ENCODE data around the gene CDC6. TPM values are rescaled to one million over a fixed set of nuclear protein-coding genes. Genes with fewer than 3 reads are reported as not detected.

Gene CDC6
- total RNA-seq, 1 experiment from 2014 or later = 44.9 TPM

DNA sequence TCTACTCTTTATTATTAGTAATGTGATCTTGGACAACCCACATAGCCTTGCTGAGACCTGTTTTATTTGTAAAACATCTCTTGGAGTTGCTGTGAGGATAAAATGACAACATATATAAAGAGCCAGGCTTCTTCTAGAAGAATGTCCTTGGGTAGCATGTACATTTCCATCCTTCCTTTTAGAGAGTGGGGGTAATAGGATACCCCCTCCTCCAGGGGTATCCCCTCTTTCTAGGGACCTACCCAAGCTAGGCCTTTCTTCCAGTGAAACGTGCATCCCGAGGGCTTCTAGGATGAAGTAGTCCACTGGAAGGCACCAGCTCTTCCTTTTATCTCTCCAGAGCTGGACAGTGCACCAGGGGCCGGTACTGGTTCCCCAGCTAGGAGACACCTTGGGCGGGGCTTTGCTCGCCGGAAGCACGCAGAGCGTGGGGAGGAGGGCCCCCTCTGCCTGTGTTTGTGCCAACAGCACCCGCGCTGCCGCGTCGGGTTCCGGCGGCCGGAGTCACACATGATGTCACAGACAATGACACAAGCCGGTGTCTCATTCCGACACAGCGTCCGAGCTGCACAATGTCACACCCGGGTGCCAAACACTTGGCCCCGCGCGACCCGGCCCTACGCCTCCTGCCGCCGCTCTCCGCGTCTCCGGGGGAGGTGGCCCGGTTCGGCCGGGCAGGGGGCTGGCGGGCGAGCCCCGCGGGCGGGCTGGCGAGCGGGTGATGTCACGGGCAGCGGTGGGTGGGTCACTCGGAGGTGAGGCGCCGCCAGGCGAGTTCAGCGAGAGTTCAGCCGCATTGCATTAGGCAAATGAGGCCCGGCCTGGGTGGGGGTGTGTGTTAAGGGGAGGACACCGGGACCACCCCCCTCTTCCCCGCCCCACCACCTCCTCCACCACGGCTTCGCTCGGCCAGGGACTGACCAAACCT lies 53.5 kb downstream of the CDC6 start:
- Histone ChIP-seq H2AFZ (peak overlapping the region; percentile 82), H4K20me1 (ENCODE audit: insufficient read depth) (no peaks in the 10 kb centered on the region; the same call in 1 of the 2 replicates), H3K9me2 (ENCODE audit: insufficient read depth) (no peaks in the 10 kb centered on the region), H3K36me3 (ENCODE audit: low read depth) (no peaks in the 10 kb centered on the region), H3K4me2 (peak overlapping the region; percentile 82), H3K9me3 (ENCODE audit: insufficient read depth, low read depth) (no peaks in the 10 kb centered on the region), H3K27me3 (ENCODE audit: insufficient read depth, low read depth) (no peaks in the 10 kb centered on the region), H3K79me2 (ENCODE audit: low read depth) (peaks cover 58% of the 10 kb centered on the region), H3K4me1 (replicated peaks; ENCODE audit: insufficient read depth) (peaks cover 12% of the 10 kb centered on the region; the same call in 1 of the 2 replicates), H3F3A (ENCODE audit: insufficient read depth, low read depth) (peaks cover 23% of the 10 kb centered on the region), H3K4me3 (peak overlapping the region; percentile 65), H3K27ac (peak overlapping the region; percentile 49)
- intact Hi-C loops (cut with micrococcal nuclease; ENCODE audit: unreplicated experiment) = loop anchor here (1.0 to 2.0 kb wide), 3 partner anchors 22 to 38 kb away; no protein-coding TSS in a partner anchor
- peak; percentile 73 to 82 for DNase-seq
- POLR2A ChIA-PET (ENCODE audit: unreplicated experiment) = interaction anchor here (0.7 kb wide), 1 partner anchor 1338 kb away, joined by 3 read pairs; no protein-coding TSS in a partner anchor
- CTCF ChIA-PET = interaction anchor here (0.5 to 1.2 kb wide), 2 partner anchors 24 to 138 kb away, joined by 6 to 11 read pairs; no protein-coding TSS in a partner anchor
- TSS peak; percentile 65 for BruUV-seq (replicated peaks)
- no peak for TF ChIP-seq EZH2 (IDR thresholded peaks at IDR 0.05; ENCODE audit: low read depth)
- TF ChIP-seq, protein P1, sequence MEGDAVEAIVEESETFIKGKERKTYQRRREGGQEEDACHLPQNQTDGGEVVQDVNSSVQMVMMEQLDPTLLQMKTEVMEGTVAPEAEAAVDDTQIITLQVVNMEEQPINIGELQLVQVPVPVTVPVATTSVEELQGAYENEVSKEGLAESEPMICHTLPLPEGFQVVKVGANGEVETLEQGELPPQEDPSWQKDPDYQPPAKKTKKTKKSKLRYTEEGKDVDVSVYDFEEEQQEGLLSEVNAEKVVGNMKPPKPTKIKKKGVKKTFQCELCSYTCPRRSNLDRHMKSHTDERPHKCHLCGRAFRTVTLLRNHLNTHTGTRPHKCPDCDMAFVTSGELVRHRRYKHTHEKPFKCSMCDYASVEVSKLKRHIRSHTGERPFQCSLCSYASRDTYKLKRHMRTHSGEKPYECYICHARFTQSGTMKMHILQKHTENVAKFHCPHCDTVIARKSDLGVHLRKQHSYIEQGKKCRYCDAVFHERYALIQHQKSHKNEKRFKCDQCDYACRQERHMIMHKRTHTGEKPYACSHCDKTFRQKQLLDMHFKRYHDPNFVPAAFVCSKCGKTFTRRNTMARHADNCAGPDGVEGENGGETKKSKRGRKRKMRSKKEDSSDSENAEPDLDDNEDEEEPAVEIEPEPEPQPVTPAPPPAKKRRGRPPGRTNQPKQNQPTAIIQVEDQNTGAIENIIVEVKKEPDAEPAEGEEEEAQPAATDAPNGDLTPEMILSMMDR (conservative IDR thresholded peaks at IDR 0.05) = peak; percentile 43; the same call in 1 of the 2 replicates

DNA sequence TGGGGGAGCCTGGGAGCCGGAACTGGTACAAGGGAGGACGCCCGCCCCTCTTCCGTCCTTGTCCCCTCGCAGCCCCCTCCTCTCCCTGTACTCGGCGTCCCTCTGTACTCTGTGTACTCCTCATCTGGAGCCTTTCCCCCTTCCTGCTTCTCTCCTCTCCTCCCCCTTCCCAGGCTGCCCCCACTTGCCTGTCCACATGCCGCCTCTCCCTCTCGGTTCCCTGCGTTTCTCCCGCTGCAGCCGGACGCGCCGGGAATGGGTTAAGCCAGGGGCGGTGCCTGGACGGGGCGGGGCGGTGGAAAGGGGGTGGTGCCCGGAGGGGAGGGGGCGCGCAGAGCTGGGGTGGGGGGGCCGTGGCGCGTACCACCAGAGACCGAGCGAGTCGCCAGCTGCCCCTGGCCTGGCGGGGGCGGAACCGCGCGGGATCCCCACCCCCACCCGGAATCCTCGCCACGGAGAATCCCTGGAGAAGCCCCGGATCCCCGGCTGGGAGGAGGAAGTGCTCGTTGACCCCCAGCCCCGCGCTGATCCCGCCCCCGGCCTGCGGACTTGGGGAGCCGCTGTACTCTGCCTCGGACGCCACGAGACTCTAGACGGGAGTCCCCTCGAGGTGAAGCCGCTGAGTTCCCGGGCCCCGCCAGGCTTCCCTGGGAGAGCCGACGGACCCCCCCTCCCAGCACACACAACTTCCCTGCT lies 54.3 kb downstream of the CDC6 start:
- no TSS peak for BruUV-seq (replicated peaks)
- no peaks in the 10 kb centered on the region for H3K27me3 ChIP-seq (ENCODE audit: insufficient read depth, low read depth)
- H3K9me3 ChIP-seq (ENCODE audit: insufficient read depth, low read depth) = no peaks in the 10 kb centered on the region
- H3K36me3 ChIP-seq (ENCODE audit: low read depth) = no peaks in the 10 kb centered on the region
- H3K79me2 ChIP-seq (ENCODE audit: low read depth) = peaks cover 50% of the 10 kb centered on the region
- H3K4me1 ChIP-seq (replicated peaks; ENCODE audit: insufficient read depth) = peaks cover 12% of the 10 kb centered on the region; the same call in 1 of the 2 replicates
- CTCF ChIA-PET = interaction anchor here (1.2 kb wide), 1 partner anchor 25 kb away, joined by 11 read pairs; no protein-coding TSS in a partner anchor
- H4K20me1 ChIP-seq (ENCODE audit: insufficient read depth) = no peaks in the 10 kb centered on the region; the same call in 1 of the 2 replicates
- intact Hi-C loops (cut with micrococcal nuclease; ENCODE audit: unreplicated experiment) = loop anchor here (1.0 to 2.0 kb wide), 3 partner anchors 23 to 39 kb away; no protein-coding TSS in a partner anchor
- H3F3A ChIP-seq (ENCODE audit: insufficient read depth, low read depth) = peaks cover 23% of the 10 kb centered on the region
- peak overlapping the region; percentile 49 for H3K27ac ChIP-seq
- peak overlapping the region; percentile 82 for H2AFZ ChIP-seq
- H3K9me2 ChIP-seq (ENCODE audit: insufficient read depth) = no peaks in the 10 kb centered on the region
- no peak for TF ChIP-seq EZH2 (IDR thresholded peaks at IDR 0.05; ENCODE audit: low read depth)
- TF ChIP-seq, protein P1 (conservative IDR thresholded peaks at IDR 0.05) = no peak
- H3K4me2 ChIP-seq = peak overlapping the region; percentile 82
- POLR2A ChIA-PET (ENCODE audit: unreplicated experiment) = no interaction called here
- peak; percentile 51 to 71 for DNase-seq
- peak overlapping the region; percentile 65 for H3K4me3 ChIP-seq
